Activated CD4-positive, alpha-beta T cell treated with anti-CD3 and anti-CD28 coated beads, Interleukin-2, amount 50 U/mL, for 1 hour (primary cell): Measurements from ENCODE around the gene XNDC1N.

Experiments
- DNase-seq: peaks from one replicate; pipeline ENCODE4 v3.0.0-alpha.2; 2020

The XNDC1N gene, protein sequence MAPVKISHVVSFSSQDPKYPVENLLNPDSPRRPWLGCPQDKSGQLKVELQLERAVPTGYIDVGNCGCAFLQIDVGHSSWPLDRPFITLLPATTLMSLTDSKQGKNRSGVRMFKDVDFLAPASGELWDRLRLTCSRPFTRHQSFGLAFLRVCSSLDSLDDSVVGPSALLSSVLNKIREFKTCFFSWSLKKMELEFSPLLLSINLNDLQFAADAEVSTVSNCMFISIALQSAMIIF

DNA sequence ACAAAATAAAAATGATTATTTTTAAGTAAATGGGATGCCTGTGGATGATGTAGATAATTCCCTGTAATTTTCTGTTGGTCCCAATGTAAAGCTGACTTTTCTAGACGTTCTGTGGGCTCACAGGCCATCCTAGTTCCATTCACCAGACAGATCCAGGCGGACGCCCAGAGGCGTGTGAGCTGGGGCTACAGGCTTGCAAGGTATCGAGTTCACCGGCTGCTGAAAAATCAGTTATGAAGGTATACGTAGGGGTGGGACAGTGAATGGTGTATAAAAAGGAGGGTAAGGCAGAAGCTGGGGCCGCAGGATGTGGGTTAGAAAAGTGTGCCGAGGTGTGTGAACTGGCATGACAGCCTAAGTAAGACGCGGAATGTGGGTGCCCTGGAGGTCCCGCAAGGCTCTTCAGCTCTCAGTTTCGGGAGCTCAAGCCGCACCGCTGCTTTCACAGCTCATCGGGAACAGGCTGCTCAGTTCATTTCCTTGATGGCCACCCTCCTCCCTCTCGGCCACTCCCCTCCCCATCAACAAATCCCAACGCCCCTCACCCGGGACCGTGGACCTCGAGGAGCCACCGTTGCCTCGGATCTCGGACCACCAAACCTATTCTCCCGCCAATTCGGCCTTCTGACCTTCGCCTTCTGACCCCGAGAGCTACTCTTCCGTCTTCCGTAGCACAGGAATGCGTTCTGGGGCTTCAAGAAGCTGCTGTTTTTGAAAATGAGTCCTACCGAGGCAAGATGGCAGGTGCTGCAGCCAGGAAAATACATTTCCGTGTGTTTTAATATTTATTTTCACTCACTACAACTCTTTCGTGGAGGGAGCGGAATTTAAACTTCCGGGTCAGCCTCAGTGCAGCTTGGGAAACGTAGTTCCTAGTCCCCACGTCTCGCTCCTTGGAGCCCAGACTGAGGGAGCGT lies at the start of gene XNDC1N:
Gene XNDC1N, minus strand, starts transcription at position 775 of the 917 bp plus-strand sequence. CDS start 5,241 bp downstream, outside the sequence.
- DNase-seq = peak; percentile 40

DNA sequence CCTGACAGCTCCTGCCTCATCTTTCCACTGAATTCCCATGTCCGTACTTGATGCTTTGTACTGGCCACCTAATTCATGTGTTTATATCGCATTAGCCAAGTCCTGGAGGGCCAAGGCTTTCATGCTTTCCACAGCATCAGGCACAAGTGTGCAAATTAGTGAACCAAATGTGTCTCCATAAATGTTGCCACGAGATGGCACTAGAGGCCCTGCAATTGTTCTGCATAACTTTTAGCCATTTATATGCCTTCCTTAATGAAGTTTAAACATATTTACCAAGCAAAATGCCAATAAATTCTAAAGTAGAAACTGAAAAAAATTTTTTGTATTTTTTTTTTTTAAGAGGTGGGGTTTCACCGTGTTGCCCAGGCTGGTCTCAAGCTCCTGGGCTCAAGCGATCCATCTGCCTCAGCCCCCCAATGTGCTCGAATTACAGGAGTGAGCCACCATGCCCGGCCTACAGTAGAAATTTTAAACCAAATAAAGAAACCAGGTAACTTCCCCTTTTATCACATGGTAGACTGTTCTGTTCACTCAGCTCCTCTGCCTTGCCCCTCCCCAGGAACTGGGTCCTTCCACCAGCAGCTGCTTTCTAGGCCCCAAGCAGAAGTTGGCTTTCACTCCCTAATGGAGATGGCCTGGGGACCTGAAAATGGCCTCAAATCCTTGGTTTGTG lies 49.5 kb upstream of the XNDC1N start:
- peak; percentile 55 for DNase-seq

DNA sequence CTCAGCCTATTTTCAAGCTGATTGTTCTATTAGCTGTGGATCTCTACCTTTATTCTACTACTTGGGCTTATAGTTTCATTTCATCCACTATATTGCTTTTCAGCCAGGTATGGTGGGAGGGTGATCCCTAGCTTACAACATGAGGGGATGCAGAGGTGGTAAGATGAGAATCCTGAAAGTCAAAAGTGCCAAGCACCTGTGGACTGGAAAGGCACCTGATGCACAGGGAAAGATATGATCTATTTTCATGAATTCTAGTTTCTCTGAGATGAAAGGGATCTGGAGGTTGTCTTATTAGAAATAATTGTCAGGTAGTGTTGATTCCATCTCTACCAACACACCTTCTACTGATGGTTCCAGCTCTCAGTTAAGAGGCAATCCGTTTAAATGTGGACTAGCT lies 48.7 kb upstream of the XNDC1N start:
- DNase-seq = no peak

DNA sequence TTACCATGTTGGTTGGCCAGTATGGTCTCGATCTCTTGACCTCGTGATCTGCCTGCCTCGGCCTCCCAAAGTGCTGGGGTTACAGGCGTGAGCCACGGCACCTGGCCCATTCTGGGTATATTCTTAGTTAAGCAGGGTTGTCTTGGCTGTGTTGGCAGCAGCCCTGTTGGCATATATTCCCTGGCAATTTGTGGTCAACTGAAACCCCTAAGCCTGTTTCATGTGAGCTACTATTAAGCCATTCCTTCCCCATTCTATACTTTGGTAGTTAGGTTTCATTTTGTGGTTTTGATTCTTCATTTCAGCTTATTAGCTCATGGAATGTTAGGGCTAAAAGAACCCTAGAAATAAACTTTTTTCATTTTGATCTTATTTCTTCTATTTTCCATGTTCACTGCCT lies 48.2 kb upstream of the XNDC1N start:
- DNase-seq = no peak

DNA sequence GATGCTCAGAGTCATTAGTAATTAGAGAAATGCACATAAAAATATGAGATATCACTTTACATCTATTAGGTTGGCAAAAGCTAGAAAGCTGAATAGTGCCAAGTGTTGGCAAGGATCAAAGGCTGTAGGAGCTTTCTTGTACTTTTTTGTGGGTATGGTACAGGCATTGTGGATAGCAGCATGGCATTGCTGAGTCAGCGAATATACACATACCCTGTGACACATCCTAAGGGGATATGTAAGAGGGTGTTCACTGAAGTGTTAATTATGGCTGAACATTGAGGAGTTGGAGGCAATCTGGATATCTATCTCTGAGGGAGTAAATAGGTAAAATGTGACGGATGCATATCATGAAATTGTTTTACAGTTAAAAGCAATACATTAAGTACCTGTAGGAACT lies 43.3 kb upstream of the XNDC1N start:
- no peak for DNase-seq

DNA sequence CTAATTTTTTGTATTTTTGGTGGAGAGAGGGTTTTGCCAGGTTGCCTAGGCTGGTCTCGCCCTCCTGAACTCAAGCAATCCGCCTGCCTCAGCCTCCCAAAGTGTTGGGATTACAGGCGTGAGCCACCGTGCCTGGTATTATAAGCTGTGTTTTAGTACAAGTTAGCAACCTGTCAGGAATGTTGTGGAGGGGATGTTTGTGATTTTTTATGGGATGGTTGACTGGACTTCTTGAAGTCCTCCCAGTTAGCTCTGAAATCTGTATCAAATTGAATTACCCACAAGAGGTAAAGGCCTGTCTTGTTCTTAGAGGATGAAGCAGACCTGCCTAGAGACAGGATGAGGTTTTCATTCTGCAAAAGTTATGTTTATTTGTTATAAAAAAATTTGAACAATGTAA lies 36.2 kb upstream of the XNDC1N start:
- DNase-seq = no peak

DNA sequence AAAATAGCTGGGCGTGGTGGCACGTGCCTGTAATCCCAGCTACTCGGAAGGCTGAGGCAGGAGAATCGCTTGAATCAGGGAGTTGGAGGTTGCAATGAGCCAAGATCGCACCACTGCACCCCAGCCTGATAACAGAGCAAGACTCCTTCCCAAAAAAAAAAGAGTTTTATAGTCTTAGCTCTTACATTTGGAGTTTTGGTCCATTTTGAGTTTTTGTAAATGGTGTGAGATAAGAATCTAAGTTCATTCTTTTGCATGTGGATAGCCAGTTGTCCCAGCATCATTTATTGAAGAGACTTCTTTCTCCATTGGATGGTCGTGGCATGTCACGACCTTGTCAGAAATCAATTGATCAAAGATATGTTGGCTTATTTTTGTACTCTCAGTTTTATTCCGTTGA lies 35.1 kb upstream of the XNDC1N start:
- no peak for DNase-seq

DNA sequence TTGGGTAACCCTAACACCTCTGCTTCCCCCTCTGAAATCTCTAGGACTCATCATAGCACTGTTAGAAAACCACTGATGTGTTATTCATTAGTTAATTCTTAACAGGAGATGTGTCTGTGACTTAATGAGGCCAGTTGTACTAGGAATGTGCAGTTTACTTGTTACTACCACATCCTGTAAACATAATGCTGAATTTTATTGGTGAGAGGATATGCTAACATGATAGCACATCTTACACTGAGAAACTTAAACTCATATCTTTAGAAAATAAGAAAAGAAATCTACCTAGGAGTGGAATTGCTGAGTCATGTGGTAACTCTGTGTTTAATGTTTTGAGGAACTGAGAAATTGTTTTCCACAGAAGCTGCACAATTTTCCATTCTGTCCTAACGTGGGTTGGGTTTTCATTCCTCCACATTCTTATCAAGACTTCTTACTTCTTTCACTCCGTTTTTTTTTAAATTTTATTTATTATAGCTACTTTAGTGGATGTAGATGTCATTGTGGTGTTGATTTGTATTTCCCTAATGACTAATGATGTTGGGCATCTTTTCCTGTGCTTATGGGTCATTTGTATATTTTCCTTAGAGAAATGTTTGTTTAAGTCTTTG lies 34.1 kb upstream of the XNDC1N start:
- no peak for DNase-seq

DNA sequence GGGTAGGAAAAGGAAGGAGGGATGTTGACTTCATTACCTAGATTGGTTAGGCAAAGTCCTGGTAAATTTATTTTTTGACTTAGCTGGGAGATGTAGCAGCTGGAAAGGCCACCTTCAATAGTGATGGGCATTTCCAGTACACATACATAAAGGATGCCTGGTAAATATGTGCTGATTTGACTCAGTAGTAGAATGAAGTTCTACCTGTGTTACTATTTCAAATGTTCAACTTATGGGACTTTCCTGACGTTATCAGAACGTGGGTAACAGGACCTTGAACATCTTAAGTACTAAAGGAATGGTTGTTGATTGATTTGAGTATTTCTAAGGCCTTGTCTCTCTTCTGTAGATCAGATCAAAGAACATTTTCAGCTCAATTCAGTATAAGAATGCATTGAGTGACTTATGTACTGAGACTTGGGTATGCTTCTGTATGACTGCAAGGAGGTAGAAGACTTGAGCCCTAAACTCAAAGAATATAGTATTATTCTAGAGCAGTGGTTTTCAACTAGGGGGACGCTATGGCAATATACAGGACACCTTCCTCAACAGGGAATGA lies 27.6 kb upstream of the XNDC1N start:
- no peak for DNase-seq

DNA sequence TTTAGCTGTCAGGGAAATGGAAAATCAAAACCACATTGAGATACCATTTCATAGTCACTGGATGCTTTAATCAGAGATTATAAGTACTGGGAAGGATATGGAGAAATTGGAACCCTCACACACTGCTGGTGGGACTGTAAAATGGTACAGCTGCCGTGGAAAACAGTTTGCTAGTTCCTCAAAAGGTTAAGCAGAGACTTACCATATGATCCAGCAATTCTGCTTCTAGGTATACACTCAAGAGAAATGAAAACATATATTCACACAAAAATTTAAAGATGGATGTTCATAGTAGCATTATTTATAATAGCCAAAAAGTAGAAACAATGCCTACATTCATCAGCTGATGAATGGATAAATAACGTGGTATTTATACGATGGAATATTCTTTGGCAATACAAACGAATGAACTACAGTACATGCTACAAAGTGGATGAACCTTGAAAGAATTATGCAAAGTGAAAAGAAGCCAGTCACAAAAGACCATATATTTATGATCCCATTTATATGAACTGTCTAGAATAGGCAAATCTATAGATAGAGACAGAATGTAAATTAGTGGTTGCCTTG lies 23.4 kb upstream of the XNDC1N start:
- no peak for DNase-seq

DNA sequence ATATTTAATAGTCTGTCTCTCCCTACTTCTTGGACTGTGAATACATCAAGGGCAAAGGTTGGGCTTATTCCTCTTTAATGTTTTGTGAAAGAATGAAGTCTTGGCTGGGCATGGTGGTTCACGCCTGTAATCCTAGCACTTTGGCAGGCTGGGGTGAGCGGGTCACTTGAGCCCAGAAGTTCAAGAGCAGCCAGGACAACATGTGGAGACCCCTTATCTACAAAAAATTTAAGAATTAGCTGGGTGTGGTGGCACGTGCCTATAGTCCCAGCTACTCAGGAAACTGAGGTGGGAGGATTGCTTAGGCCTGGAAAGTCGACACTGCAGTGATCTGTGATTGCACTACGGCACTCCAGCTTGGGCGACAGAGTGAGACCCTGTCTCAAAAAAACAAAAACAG lies 20.6 kb upstream of the XNDC1N start:
- DNase-seq = no peak

DNA sequence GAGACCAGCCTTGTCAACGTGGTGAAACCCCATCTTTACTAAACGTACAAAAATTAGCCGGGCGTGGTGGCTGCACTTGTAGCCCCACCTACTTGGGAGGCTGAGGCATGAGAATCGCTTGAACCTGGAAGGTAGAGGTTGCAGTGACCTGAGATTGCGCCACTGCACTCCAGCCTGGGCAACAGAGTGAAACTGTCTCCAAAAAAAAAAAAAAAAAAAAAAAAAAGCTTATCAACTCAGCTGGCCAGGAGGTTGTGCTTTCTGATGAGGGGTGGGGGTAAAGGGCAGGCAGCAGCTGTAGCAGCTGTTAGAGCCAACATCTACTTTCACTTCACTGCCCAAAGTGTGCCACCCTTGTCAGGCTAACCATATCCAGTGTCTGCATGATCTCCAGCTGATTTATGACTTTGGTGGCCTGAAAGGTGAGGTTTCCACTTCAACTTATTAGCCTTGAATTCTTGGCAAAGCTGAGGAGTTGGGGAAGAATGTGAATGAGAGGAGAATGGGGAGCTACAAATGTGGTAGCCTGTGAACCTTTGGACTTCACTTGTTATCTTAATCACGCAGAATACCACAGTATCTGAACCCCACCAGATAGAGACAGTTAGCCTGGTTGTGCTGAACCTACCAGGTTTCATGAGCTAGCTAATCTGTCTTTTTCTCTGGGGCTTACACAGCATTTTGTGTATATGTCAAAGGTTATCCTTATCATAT lies 20.1 kb upstream of the XNDC1N start:
- DNase-seq = no peak

DNA sequence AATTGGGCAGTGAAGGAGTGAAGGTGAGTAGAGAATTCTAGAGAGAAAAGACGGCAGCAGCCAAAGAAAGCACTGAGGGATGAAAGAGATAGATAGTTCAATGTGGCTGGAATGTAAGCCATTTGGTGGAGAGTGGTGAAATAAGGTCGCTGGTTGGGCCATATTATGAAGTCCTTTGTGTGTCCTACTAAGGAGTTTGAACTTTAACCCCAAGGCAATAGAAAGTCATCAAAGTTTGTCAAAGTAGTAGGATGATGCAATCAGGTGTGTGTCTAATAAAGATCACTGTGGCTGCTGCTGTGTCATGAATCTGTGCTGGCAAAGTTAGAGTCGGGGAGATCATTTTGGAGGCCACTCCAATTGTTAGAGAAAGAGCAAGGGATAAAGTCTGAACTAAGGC lies 19.1 kb upstream of the XNDC1N start:
- no peak for DNase-seq

DNA sequence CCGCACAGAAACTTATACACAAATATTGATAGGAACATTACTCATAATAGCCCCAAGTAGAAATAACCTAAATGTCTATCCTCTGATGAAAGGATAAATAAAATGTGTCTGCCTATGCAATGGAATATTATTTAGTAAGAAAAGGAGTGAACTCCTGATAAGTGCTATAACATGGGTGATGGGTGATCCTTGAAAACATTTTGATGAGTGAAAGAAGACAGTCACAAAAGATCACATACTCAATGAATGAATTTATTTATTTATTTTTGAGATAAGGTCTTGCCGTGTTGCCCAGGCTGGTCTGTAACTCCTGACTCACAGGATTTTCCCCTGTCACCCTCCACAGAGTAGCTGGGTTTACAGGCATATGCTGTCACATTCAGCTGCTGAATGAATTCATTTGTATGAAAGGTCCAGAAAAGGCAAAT lies 17.8 kb upstream of the XNDC1N start:
- DNase-seq = no peak

DNA sequence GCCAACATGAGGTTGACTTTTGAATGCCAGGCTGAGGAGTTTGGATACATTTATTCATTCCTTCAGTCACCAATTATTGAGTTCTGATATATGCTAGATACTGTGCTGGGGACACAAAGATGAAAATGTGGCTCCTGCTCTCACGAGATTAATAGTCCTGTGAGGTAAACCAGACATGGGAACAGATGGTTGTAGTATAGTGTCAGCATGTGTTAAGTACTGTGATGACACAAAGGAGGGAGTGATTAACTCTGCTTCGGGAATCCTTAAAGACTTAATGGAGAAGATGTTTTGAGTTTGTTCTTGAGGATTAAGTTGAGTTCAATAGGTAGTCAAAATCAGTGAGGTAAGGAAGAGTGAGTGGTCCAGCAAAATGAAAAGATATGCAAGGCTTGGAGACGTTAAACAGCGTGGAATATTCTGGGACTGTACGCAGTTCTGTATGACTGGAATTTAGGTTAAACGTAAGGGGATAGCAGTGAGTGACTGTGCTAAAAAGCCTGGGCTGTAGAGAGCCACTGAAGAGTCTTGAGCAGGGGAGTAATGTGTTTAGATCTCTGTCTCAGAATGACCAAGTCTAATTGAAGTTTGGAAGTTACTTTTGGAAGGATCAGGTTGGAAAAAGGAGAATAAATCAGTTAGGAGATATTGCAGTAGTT lies 12.3 kb upstream of the XNDC1N start:
- DNase-seq = no peak

DNA sequence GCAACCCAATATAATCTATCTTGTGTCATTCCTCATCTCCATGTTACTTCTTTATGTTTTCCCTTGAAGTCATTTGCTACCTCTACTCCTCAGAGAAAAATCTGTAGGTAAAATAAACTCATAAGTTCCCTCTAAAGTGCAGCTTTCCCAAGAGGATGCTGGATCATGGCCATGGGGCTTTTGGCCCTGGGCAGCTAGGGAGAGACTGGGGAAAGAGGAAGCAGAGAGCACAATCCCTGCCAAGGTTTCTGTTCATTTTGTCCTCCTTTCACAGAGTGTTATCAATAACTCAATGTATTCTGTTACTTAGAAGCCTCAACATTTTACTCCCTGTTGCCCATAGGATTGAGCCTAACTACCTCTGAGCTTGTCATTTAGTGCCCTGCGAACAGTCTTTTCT lies 9.4 kb upstream of the XNDC1N start:
- no peak for DNase-seq

DNA sequence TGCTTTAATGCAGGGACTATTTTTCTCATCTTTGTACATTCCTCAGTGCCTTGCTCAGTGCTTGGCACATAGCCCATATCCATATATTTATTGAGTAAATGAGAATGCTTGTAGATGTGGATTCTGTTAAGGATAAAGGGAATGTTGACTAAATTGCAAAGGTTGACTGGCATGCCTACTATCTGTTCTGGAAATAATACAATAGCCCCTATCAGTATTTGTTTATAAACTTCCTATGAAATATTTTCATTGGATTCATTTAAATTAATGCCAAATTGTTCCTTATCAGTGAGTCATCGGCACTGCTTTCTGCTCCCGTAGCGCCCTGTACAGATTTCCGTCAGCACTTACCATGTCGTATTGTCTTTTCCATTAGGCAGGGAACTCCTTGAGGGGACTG lies 8.4 kb upstream of the XNDC1N start:
- DNase-seq = no peak

DNA sequence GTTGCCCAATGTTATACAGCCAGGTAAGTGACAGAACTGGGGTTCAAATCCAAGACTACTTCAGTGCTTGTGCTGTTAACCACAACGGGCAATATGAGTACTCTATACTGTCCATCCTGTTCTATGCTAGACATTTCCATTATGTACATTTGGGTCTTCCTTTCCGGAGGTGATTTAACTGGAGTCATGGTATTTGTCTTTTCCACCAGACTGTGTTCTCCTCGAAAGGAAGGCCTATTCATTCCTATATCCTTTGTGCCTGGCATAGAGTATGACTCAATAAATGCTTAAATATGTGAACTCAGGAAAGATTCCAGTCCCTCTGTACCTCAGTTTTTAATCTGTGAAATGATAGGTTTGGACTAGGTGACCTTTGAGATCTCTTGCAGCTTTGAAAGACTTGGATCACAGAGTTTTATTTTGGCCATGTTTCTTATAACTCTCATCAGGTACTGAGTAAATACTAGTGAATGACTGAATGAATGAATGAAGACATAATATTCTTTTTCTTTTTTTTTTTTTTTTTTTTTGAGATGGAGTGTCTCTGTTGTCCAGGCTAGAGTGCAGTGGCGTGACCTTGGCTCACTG lies 7.0 kb upstream of the XNDC1N start:
- no peak for DNase-seq

DNA sequence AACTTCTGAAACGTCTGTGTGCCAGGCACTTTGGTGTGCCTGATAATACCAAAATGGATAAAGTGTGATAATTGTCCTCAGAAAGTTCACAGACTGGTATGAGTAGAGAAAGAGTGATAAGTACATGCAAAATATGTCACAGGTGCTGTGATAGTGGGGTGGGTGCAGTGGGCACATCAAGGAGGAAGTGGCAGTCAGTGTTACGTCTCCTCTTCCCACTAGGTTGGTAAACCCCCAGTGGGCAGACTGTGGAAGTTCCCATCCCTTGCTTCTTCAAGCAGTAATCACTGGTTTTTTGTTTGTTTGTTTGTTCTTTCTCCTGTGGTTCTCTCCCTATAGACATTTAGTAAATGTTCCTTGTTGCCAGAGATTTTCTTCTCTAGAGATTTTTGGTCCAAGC lies 5.8 kb upstream of the XNDC1N start:
- no peak for DNase-seq

DNA sequence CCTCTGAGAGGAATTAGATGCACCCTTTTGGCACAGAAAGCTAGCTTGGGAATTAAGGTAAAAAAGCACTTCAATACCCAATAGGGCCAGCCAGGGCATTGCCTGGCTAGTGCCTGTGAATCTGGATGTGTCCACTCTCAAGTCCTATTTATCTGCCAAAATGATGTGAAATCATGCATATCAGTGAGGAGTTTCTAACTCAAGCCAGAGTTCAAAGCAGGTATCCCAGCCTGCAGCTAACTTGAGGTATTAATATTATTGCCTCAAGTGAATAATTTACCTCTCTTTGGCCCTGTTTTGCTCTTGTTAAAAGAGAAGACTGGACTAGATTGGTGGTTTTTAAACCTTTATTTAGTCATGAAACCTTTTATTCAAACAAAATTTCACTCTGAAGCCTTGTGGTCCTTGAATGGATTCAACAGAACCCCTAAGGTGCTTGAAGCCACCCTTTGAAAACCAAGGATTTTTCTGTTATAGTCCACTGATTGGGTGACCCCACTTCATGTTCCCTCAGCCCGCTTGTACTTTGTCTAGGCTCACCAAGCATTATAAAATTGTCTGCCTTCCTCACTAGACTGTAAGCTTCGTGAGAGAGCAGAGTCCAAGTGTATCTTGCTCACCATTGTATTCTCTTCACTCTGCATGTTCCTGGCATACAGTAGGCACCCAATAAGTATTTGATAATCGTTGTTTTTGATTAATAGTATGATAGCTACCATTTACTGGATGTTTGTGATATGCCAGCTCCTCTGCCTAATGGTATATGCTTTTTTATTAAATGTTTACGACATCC lies 4.9 kb upstream of the XNDC1N start:
- DNase-seq = no peak
